ENCODE data around the gene SLC9A7. TPM values are rescaled to one million over a fixed set of nuclear protein-coding genes. Genes with fewer than 3 reads are reported as not detected.

The SLC9A7 gene
- polyA plus RNA-seq, 1 experiment: 15.3 TPM

GRCh38 chrX:46611658-46612362 is 147.1 kb downstream of the SLC9A7 start:
- no peaks in the 10 kb centered on the region for H3K9me3 ChIP-seq (ENCODE audit: control insufficient read depth, insufficient read depth, low read length)
- no peaks in the 10 kb centered on the region for H3K27me3 ChIP-seq (ENCODE audit: control insufficient read depth, insufficient read depth, low read length)
- no peak for DNase-seq (ENCODE audit: low read depth, low spot score)
- TF ChIP-seq CTCF (IDR thresholded peaks at IDR 0.05; ENCODE audit: low read depth, low read length): no peak
- H3K27ac ChIP-seq (ENCODE audit: low read depth, low read length): no peak overlapping the region
- ChIA-PET POLR2A (no interaction called here), CTCF (no interaction called here)
- H3K4me3 ChIP-seq (ENCODE audit: low read depth, low read length): no peak overlapping the region

GRCh38 chrX:46610070-46610658 is 148.8 kb downstream of the SLC9A7 start:
- no peak overlapping the region for H3K27ac ChIP-seq (ENCODE audit: low read depth, low read length)
- H3K27me3 ChIP-seq (ENCODE audit: control insufficient read depth, insufficient read depth, low read length): no peaks in the 10 kb centered on the region
- no peak overlapping the region for H3K4me3 ChIP-seq (ENCODE audit: low read depth, low read length)
- ChIA-PET CTCF (no interaction called here), POLR2A (no interaction called here)
- no peak for TF ChIP-seq CTCF (IDR thresholded peaks at IDR 0.05; ENCODE audit: low read depth, low read length)
- H3K9me3 ChIP-seq (ENCODE audit: control insufficient read depth, insufficient read depth, low read length): no peaks in the 10 kb centered on the region
- DNase-seq (ENCODE audit: low read depth, low spot score): no peak

- Histone ChIP-seq H3K27ac (ENCODE audit: low read depth, low read length) (no peak overlapping the region), H3K27me3 (ENCODE audit: control insufficient read depth, insufficient read depth, low read length) (no peaks in the 10 kb centered on the region), H3K4me3 (ENCODE audit: low read depth, low read length) (no peak overlapping the region), H3K9me3 (ENCODE audit: control insufficient read depth, insufficient read depth, low read length) (no peaks in the 10 kb centered on the region)
- POLR2A ChIA-PET: no interaction called here
- no peak for TF ChIP-seq CTCF (IDR thresholded peaks at IDR 0.05; ENCODE audit: low read depth, low read length)
- CTCF ChIA-PET: no interaction called here
- DNase-seq (ENCODE audit: low read depth, low spot score): no peak
Observed at GRCh38 chrX:46607916-46608315, 151.0 kb downstream of the SLC9A7 start.

GRCh38 chrX:46602468-46603102 is 156.3 kb downstream of the SLC9A7 start:
- POLR2A ChIA-PET: no interaction called here

More at GRCh38 chrX:46602468-46603102, 156.3 kb downstream of the SLC9A7 start:
- Histone ChIP-seq H3K4me3 (ENCODE audit: low read depth, low read length) (no peak overlapping the region), H3K9me3 (ENCODE audit: control insufficient read depth, insufficient read depth, low read length) (no peaks in the 10 kb centered on the region), H3K27ac (ENCODE audit: low read depth, low read length) (no peak overlapping the region), H3K27me3 (ENCODE audit: control insufficient read depth, insufficient read depth, low read length) (no peaks in the 10 kb centered on the region)
- no peak for DNase-seq (ENCODE audit: low read depth, low spot score)
- TF ChIP-seq CTCF (IDR thresholded peaks at IDR 0.05; ENCODE audit: low read depth, low read length): no peak
- CTCF ChIA-PET: no interaction called here

Data from AG04450 (cell line).